Choroid plexus epithelial cell (primary cell): ENCODE results near the gene ERVK3-1.
"Not testable (repeated sequence)": the region's sequence is repeated elsewhere in the genome, so short reads cannot be mapped to it uniquely, and the experiment has no call there.

Source experiments
- DNase-seq: peaks from one replicate; pipeline ENCODE4 v3.0.0-alpha.2; 2010; ENCODE audit warnings: low read depth
- H3K4me3 ChIP-seq: 2 replicates; pipeline ENCODE4 v1.5.1; 2011; ENCODE audit warnings: low read depth, mild to moderate bottlenecking, control low read depth, low read length, moderate library complexity
- CTCF ChIP-seq: conservative IDR thresholded peaks from 2 replicates; pipeline ENCODE4 v1.5.1; 2011; ENCODE audit warnings: low read depth, mild to moderate bottlenecking, control low read depth, inconsistent platforms, low read length, moderate library complexity

ERVK3-1 gene

GRCh38 chr19:58305065-58305931 lies at the start of gene ERVK3-1:
TSS of gene ERVK3-1 (plus strand) at chr19:58305377. CDS start at chr19:58312169, 6,792 bp downstream.
- no peak for TF ChIP-seq CTCF
- H3K4me3 ChIP-seq, result peak within 1 kb of the TSS; percentile 96
- peak; percentile 99 for DNase-seq

GRCh38 chr19:58258259-58258658 lies 46.9 kb upstream of the ERVK3-1 start:
- H3K4me3 ChIP-seq, DNase-seq: not testable (repeated sequence)

DNA sequence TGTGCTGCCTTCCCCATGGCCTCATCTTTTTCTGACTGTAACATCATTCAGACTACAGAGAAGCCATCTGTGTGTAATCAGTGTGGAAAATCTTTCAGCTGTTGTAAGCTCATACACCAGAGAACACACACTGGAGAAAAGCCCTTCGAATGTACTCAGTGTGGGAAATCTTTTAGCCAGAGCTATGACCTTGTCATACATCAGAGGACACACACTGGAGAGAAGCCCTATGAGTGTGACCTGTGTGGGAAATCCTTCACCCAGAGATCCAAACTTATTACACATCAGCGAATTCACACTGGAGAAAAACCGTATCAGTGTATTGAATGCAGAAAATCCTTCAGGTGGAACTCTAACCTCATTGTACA lies 43.6 kb upstream of the ERVK3-1 start:
- no peak overlapping the region for H3K4me3 ChIP-seq
- TF ChIP-seq CTCF, result no peak

GRCh38 chr19:58261968-58262921 lies 42.9 kb upstream of the ERVK3-1 start:
- peak; percentile 13 for DNase-seq
- TF ChIP-seq CTCF, result no peak
- H3K4me3 ChIP-seq, result no peak overlapping the region

More for the DNA sequence above, 43.6 kb upstream of the ERVK3-1 start:
- no peak for DNase-seq

GRCh38 chr19:58262922-58263296 lies 42.3 kb upstream of the ERVK3-1 start:
- no peak for TF ChIP-seq CTCF
- no peak overlapping the region for H3K4me3 ChIP-seq
- no peak for DNase-seq

DNA sequence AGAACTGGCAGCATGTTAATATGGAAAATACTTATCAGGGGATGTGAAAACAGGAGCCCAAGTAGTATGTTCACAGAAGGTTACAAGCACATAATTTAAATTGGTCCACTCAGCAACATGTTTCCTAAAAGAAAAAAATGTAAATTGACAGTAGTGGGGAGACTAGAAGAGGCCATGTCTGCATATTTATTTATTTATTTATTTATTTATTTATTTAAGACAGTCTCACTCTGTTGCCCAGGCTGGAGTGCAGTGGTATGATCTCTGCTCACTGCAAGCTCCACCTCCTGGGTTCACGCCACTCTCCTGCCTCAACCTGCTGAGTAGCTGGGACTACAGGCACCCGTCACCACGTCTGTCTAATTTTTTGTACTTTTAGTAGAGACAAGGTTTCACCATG lies 40.1 kb upstream of the ERVK3-1 start:
- TF ChIP-seq CTCF, result no peak
- DNase-seq, result no peak
- no peak overlapping the region for H3K4me3 ChIP-seq

- TF ChIP-seq CTCF, result no peak
- no peak overlapping the region for H3K4me3 ChIP-seq
Observed at GRCh38 chr19:58268344-58268743, 36.8 kb upstream of the ERVK3-1 start.

More at GRCh38 chr19:58268344-58268743, 36.8 kb upstream of the ERVK3-1 start:
- DNase-seq, result no peak
